Measurements from ENCODE around the gene LOXL1. TPM values are rescaled to one million over a fixed set of nuclear protein-coding genes. Genes with fewer than 3 reads are reported as not detected.

The LOXL1 gene
- total and polyA plus RNA-seq, 2 donors (not counting 1 experiment from before 2014, with no cell fraction given): 65.6 to 163 TPM

DNA sequence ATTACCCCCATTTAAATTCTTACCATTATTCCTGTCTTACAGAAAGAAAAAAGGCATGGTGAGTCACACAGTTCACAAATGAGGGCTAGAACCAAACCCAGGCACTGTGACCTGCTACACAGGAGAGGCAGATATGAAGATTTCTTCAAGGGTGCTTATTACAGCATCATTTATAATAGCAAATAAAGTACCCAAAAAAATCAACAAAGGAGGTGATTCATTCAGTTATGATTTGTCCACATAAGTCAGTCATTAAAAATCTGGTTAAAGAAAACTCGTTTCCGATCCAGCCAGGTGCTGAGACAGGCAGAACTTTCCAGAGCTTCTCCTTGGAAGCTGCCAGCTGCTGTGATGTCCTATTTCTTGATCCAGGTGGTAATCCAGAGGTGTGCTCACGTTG, 7.5 kb upstream of the LOXL1 start:
- no peak overlapping the region for H3K4me2 ChIP-seq (ENCODE audit: extremely low read depth, insufficient read depth, low read length)
- H2AFZ ChIP-seq (ENCODE audit: low read length): no peak overlapping the region
- H3K9ac ChIP-seq (ENCODE audit: insufficient read depth, low read length): no peak overlapping the region
- no peaks in the 10 kb centered on the region for H3K9me3 ChIP-seq (ENCODE audit: control insufficient read depth, insufficient read depth, low read depth, low read length)
- H4K20me1 ChIP-seq (ENCODE audit: control insufficient read depth, extremely low read depth, insufficient read depth, low read length): no peaks in the 10 kb centered on the region
- H3K36me3 ChIP-seq (ENCODE audit: control insufficient read depth, insufficient read depth, low read length): peaks cover 8% of the 10 kb centered on the region
- no peak overlapping the region for H3K4me3 ChIP-seq (replicated peaks in 1 of 4; ENCODE audit: control extremely low read depth in 1 of 4, insufficient read depth in 1 of 4, low read depth in 3 of 4, low read length in 4 of 4)
- H3K79me2 ChIP-seq (ENCODE audit: control insufficient read depth, insufficient read depth, low read length): peaks cover 14% of the 10 kb centered on the region
- TF ChIP-seq, protein P1, sequence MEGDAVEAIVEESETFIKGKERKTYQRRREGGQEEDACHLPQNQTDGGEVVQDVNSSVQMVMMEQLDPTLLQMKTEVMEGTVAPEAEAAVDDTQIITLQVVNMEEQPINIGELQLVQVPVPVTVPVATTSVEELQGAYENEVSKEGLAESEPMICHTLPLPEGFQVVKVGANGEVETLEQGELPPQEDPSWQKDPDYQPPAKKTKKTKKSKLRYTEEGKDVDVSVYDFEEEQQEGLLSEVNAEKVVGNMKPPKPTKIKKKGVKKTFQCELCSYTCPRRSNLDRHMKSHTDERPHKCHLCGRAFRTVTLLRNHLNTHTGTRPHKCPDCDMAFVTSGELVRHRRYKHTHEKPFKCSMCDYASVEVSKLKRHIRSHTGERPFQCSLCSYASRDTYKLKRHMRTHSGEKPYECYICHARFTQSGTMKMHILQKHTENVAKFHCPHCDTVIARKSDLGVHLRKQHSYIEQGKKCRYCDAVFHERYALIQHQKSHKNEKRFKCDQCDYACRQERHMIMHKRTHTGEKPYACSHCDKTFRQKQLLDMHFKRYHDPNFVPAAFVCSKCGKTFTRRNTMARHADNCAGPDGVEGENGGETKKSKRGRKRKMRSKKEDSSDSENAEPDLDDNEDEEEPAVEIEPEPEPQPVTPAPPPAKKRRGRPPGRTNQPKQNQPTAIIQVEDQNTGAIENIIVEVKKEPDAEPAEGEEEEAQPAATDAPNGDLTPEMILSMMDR (conservative IDR thresholded peaks at IDR 0.05 in 1 of 2, IDR thresholded peaks at IDR 0.05 in 1 of 2; ENCODE audit: low read depth in 1 of 2, low read length in 2 of 2): no peak
- no peak for TF ChIP-seq EZH2 (IDR thresholded peaks at IDR 0.05; ENCODE audit: low read length, missing control alignments)
- DNase-seq (ENCODE audit: low read depth in 2 of 2): peak in 1 of 2 donors; percentile 39
- H3K27me3 ChIP-seq (ENCODE audit: control insufficient read depth, insufficient read depth, low read length): no peaks in the 10 kb centered on the region
- H3K27ac ChIP-seq (ENCODE audit: insufficient read depth, low read length): no peak overlapping the region
- H3K4me1 ChIP-seq (ENCODE audit: control insufficient read depth, extremely low read depth, insufficient read depth, low read length): peaks cover 28% of the 10 kb centered on the region

DNA sequence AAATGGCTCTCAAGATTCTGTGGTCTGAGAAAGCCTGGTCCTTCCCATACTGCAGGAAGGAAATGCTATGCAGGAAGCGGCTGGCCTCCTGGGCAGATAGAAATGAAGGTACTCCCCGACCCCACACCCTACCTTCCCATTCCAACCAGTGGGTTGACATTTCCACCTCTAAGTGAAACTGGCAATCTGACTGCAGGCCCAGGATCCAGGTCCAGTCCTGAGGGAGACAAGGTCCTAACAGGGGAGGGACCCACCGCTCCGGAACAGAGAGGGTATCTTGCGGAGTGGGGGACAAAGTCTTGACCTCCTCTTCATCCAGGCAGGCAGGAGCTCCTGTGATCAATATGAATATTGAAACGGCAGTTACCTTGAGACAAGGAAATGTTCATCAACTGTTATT, 6.6 kb upstream of the LOXL1 start:
- no peak for DNase-seq (ENCODE audit: low read depth in 2 of 2)
- Histone ChIP-seq H3K27me3 (ENCODE audit: control insufficient read depth, insufficient read depth, low read length) (no peaks in the 10 kb centered on the region), H3K79me2 (ENCODE audit: control insufficient read depth, insufficient read depth, low read length) (peaks cover 14% of the 10 kb centered on the region), H2AFZ (ENCODE audit: low read length) (no peak overlapping the region), H3K36me3 (ENCODE audit: control insufficient read depth, insufficient read depth, low read length) (peaks cover 8% of the 10 kb centered on the region), H3K4me3 (replicated peaks in 1 of 4; ENCODE audit: control extremely low read depth in 1 of 4, insufficient read depth in 1 of 4, low read depth in 3 of 4, low read length in 4 of 4) (no peak overlapping the region), H3K9me3 (ENCODE audit: control insufficient read depth, insufficient read depth, low read depth, low read length) (no peaks in the 10 kb centered on the region), H3K4me2 (ENCODE audit: extremely low read depth, insufficient read depth, low read length) (no peak overlapping the region), H4K20me1 (ENCODE audit: control insufficient read depth, extremely low read depth, insufficient read depth, low read length) (no peaks in the 10 kb centered on the region), H3K27ac (ENCODE audit: insufficient read depth, low read length) (no peak overlapping the region), H3K9ac (ENCODE audit: insufficient read depth, low read length) (no peak overlapping the region), H3K4me1 (ENCODE audit: control insufficient read depth, extremely low read depth, insufficient read depth, low read length) (peaks cover 37% of the 10 kb centered on the region)
- TF ChIP-seq EZH2 (IDR thresholded peaks at IDR 0.05; ENCODE audit: low read length, missing control alignments): no peak
- TF ChIP-seq, protein P1 (conservative IDR thresholded peaks at IDR 0.05 in 1 of 2, IDR thresholded peaks at IDR 0.05 in 1 of 2; ENCODE audit: low read depth in 1 of 2, low read length in 2 of 2): no peak

DNA sequence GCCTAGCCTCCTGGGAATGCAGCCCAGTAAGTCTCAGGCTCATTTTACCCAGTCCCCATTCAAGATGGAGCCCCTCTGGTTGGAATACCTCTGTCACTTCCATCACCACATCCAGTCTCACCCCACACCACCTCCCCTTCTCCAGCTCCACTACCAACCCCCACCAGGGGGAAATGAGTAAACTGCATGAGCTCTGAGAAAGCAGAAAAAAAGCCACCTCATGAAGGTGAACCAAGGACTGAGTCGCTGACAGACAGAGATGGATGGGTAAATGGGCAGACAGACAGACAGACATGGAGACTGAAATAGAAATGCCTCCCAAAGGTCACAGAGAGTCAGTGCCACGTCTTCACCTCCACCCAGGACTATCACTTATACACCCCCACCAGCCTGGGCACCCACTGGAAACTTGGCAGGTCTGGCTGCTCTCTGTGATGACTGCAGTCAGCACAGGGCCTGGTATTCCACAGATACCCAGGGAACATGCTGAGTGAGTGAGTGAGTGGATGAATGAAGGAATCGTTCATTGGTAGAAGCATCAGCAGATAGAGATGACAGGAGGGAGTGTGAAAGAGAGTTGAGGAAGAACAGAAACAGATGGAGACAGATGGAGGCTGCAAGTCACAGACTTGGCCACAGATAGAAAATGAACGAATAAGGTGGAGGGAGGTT, 4.9 kb upstream of the LOXL1 start:
- Histone ChIP-seq H3K4me1 (ENCODE audit: control insufficient read depth, extremely low read depth, insufficient read depth, low read length) (peaks cover 47% of the 10 kb centered on the region), H3K36me3 (ENCODE audit: control insufficient read depth, insufficient read depth, low read length) (peaks cover 8% of the 10 kb centered on the region), H3K79me2 (ENCODE audit: control insufficient read depth, insufficient read depth, low read length) (peaks cover 21% of the 10 kb centered on the region), H3K9me3 (ENCODE audit: control insufficient read depth, insufficient read depth, low read depth, low read length) (no peaks in the 10 kb centered on the region), H2AFZ (ENCODE audit: low read length) (no peak overlapping the region), H3K4me2 (ENCODE audit: extremely low read depth, insufficient read depth, low read length) (peak overlapping the region; percentile 63), H3K9ac (ENCODE audit: insufficient read depth, low read length) (no peak overlapping the region), H3K4me3 (replicated peaks in 1 of 4; ENCODE audit: control extremely low read depth in 1 of 4, insufficient read depth in 1 of 4, low read depth in 3 of 4, low read length in 4 of 4) (no peak overlapping the region), H3K27me3 (ENCODE audit: control insufficient read depth, insufficient read depth, low read length) (no peaks in the 10 kb centered on the region), H4K20me1 (ENCODE audit: control insufficient read depth, extremely low read depth, insufficient read depth, low read length) (no peaks in the 10 kb centered on the region), H3K27ac (ENCODE audit: insufficient read depth, low read length) (no peak overlapping the region)
- no peak for TF ChIP-seq EZH2 (IDR thresholded peaks at IDR 0.05; ENCODE audit: low read length, missing control alignments)
- TF ChIP-seq, protein P1 (conservative IDR thresholded peaks at IDR 0.05 in 1 of 2, IDR thresholded peaks at IDR 0.05 in 1 of 2; ENCODE audit: low read depth in 1 of 2, low read length in 2 of 2): no peak
- DNase-seq (ENCODE audit: low read depth in 2 of 2): no peak
